GM12875 (cell line): ENCODE results near the gene SGMS2.
"Not testable (repeated sequence)": the region's sequence is repeated elsewhere in the genome, so short reads cannot be mapped to it uniquely, and the experiment has no call there.

Experiments
- H3K4me3 ChIP-seq: one replicate; pipeline ENCODE4 v1.5.1; 2011; ENCODE audit warnings: low read depth, low read length, control low read depth
- TF ChIP-seq, protein P1 (sequence below): IDR thresholded peaks from 2 replicates; pipeline ENCODE4 v1.5.1; 2011; ENCODE audit warnings: low read depth, mild to moderate bottlenecking, control low read depth, inconsistent platforms, low read length, moderate library complexity, borderline replicate concordance; ENCODE audit not compliant: insufficient read depth

Gene SGMS2

DNA sequence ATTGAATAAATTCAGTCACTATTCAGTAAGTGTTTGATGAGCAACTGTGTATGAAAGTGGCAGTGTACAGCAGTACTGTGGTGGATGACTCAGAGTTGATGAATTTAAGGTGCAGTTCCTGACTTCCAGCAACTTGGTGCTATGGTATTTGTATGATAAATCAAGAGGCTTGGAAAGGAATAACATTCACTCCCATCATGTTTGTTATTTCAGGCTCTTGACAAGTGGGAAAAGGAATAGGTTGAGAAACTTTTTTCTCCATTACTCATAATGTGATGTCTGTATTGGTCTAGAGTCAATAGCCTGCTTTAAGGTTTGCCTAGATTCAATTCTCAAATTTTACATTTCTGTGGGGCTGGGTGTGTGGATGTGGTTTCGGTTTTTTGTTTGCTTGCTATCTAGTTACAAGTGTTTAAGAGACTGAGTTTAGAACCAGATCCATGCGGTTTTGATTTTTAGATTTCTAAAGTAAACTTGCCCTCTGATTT, 71.5 kb downstream of the SGMS2 start:
- no peak overlapping the region for H3K4me3 ChIP-seq
- TF ChIP-seq, protein P1, sequence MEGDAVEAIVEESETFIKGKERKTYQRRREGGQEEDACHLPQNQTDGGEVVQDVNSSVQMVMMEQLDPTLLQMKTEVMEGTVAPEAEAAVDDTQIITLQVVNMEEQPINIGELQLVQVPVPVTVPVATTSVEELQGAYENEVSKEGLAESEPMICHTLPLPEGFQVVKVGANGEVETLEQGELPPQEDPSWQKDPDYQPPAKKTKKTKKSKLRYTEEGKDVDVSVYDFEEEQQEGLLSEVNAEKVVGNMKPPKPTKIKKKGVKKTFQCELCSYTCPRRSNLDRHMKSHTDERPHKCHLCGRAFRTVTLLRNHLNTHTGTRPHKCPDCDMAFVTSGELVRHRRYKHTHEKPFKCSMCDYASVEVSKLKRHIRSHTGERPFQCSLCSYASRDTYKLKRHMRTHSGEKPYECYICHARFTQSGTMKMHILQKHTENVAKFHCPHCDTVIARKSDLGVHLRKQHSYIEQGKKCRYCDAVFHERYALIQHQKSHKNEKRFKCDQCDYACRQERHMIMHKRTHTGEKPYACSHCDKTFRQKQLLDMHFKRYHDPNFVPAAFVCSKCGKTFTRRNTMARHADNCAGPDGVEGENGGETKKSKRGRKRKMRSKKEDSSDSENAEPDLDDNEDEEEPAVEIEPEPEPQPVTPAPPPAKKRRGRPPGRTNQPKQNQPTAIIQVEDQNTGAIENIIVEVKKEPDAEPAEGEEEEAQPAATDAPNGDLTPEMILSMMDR: no peak

DNA sequence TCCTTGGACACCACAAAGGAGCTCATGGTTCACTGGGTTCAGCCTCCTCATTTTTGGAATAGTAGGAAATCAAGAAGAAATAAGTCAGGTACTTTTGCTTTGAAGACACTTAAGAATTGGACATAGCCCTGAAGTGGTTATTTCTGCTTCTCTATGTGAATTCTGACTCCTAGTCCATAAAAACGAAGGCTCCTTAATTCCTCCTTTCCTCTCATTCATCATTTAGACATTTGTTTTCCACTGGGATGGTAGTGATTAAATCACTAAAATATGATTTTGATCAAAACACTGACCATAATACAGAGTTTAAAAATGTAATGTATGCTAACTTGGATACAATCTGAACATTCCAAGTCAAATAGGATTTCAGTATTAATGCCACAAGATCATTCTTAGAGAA, 71.9 kb downstream of the SGMS2 start:
- no peak overlapping the region for H3K4me3 ChIP-seq
- TF ChIP-seq, protein P1: no peak

DNA sequence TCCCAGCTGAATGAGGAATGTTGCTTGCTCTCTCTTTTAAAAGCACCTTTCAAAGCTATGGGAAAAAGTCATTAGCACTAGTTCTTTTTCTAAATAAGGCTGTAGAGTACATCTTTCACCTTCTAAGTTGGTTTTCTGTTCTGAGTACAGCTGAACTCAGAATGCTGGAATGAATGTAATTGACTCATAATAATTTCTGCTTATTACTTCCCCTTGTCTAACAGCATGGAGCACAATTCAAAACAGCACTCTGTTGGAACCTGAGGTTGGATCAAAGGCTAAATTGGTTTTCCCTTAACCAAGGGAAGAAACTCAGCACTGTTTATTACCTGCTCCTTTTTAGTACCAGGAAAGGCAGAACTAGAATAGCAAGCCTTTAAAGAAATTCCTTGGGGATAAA, 73.1 kb downstream of the SGMS2 start:
- TF ChIP-seq, protein P1: no peak

DNA sequence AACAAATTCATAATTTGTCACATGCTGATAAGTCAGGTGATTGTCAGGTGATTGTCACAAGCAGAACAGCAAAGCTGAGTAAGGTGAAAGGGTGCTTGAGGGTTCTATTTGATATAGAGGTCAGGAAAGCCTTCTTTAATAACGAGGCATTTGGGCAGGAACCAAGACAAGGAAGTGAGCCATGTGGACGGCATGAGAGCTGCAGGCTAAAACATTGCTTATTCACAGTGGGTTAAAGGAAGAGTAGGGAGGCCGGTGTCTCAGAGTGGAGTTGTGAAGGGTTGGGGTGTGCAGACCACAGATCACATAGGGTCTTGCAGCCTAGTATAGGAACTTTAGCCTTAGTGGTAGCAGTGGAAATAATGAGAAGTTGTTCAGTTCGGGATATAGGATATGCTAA, 75.3 kb downstream of the SGMS2 start:
- TF ChIP-seq, protein P1: no peak
- no peak overlapping the region for H3K4me3 ChIP-seq

More for the DNA sequence above, 73.1 kb downstream of the SGMS2 start:
- no peak overlapping the region for H3K4me3 ChIP-seq

DNA sequence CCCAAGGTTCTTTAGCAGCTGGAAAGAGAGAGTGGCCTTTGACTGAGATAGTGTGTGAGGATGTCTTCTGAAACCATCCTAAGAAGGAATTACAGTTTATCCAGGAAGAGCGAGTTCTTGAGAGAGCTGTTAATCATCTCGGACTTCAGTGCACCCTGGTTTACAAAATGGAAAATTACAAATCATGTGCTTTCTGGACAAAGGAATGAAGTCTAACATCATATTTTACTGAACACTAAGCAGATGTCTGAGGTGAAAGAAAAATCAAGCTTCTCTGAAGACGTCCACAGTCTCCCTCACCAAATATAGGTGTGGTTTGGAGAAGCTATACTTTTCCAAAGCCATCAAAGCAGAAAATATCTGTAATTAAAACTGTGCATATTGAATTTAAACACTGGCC, 75.8 kb downstream of the SGMS2 start:
- H3K4me3 ChIP-seq: no peak overlapping the region
- TF ChIP-seq, protein P1: no peak

DNA sequence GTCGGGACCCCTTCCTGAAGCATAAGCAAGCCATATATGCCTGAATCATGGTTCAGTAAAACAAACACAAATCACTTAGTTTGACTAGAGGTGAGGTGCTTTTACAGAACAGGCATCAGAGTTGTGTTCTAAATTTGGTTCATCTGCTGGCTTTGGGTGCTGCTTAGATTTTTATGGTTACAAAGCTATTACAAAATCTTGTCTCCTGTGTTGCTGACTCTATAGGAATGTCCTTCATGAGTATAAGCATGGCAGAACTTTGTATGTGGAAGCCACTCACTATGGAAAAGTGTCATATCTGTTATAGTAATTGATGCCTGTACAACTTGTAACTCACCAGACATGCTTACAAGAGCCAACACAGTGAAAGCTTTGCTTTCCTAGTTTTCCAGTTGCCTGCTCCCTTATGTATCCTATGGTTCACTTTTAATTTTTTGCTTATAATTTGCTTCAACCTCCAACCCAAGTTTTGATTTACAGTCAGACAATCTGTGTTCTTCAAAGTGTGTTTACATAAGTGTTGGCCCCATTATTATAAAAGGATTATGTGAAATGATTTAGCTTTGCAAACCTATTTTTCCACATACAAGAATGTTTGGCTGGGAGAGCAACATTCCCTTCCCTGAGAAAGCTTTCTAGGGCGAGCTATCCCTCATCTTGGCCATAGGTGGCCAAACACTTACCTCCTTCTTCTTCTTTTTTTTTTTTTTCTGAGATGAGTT, 76.6 kb downstream of the SGMS2 start:
- TF ChIP-seq, protein P1: no peak
- H3K4me3 ChIP-seq: no peak overlapping the region

DNA sequence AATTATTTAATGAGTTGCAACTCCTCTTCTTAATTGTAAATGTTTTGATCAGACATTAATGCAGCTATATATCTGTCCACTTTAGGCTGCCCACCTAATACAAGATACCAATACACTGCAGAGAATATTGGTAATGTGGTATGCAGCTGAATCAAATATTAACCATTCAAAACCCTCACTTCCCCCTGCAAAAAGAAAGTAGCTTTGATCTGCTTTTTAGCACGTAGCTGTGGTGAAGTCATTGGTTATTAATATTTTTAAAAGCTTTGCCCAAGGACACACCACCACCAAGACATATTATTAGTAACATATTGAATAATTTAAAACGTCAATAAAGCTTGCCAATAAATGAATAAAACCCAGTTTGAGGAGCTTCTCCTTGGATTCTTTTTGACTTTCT, 78.0 kb downstream of the SGMS2 start:
- no peak overlapping the region for H3K4me3 ChIP-seq
- TF ChIP-seq, protein P1: no peak

GRCh38 chr4:107905082-107905481, 80.3 kb downstream of the SGMS2 start:
- not testable (repeated sequence) for H3K4me3 ChIP-seq
